Smooth muscle cell (in vitro differentiated cells): Measurements from ENCODE around the gene EMX2. TPM values are rescaled to one million over a fixed set of nuclear protein-coding genes. Genes with fewer than 3 reads are reported as not detected.

Experiments used
- DNase-seq: peaks from one replicate; lab custom pipeline; 2025; ENCODE audit not compliant: unreplicated experiment; lab: John Stamatoyannopoulos, UW
- H2AFZ ChIP-seq: fragments of 200-600 bp; sonication (generic); 2 replicates; pipeline ENCODE4 v1.6.0; 2016; ENCODE audit warnings: antibody characterized with exemption, low read depth, mild to moderate bottlenecking
- H3F3A ChIP-seq: fragments of 200-600 bp; sonication (generic); 2 replicates; pipeline ENCODE4 v1.6.0; 2017; ENCODE audit warnings: antibody characterized with exemption, low read depth
- H3K27ac ChIP-seq: fragments of 200-600 bp; sonication (generic); 2 replicates; pipeline ENCODE4 v1.5.1; 2016; ENCODE audit warnings: low read depth, mild to moderate bottlenecking
- H3K27me3 ChIP-seq: fragments of 200-600 bp; sonication (generic); 2 replicates; pipeline ENCODE4 v1.6.1; 2016; ENCODE audit warnings: low read depth, mild to moderate bottlenecking
- H3K36me3 ChIP-seq: fragments of 200-600 bp; sonication (generic); 2 replicates; pipeline ENCODE4 v1.5.1; 2016; ENCODE audit warnings: low read depth
- H3K4me1 ChIP-seq: fragments of 200-600 bp; sonication (generic); 2 replicates; pipeline ENCODE4 v1.5.1; 2016; ENCODE audit warnings: low read depth
- H3K4me2 ChIP-seq: fragments of 200-600 bp; sonication (generic); 2 replicates; pipeline ENCODE4 v1.6.0; 2016; ENCODE audit warnings: mild to moderate bottlenecking
- H3K4me3 ChIP-seq: fragments of 200-600 bp; sonication (generic); 2 replicates; pipeline ENCODE4 v1.5.1; 2016; ENCODE audit warnings: mild to moderate bottlenecking
- H3K79me2 ChIP-seq: fragments of 200-600 bp; sonication (generic); 2 replicates; pipeline ENCODE4 v1.6.0; 2016; ENCODE audit warnings: low read depth, mild to moderate bottlenecking
- H3K9ac ChIP-seq: fragments of 200-600 bp; sonication (generic); 2 replicates; pipeline ENCODE4 v1.6.0; 2016; ENCODE audit warnings: low read depth
- H3K9me3 ChIP-seq: fragments of 200-600 bp; sonication (generic); replicated peaks from 2 replicates; pipeline ENCODE4 v1.5.1; 2016; ENCODE audit warnings: low read depth
- H4K20me1 ChIP-seq: fragments of 200-600 bp; sonication (generic); 2 replicates; pipeline ENCODE4 v1.6.0; 2016; ENCODE audit warnings: low read depth
- WGBS: methylation state at CpG from one replicate; pipeline ENCODE4 v1.1.7; 2016; ENCODE audit warnings: low lambda C conversion rate; 5-methylcytosine and 5-hydroxymethylcytosine counted together
- polyA plus RNA-seq: library from polyadenylated mRNA; unstranded; fragments of >200 nt; fragmentation: Nextera tagmentation; extraction: Ambion mirVana; gene quantifications from 2 replicates; pipeline ENCODE4 v1.2.1, GENCODE V29; 2016
- total RNA-seq: library from RNA; depleted of rRNA; stranded (reverse); fragments of >200 nt; gene quantifications from 2 replicates; pipeline ENCODE4 v1.2.3, GENCODE V29; 2014
- TF ChIP-seq, protein P1 (sequence below): fragments of 200-600 bp; sonication (generic); IDR thresholded peaks from 2 replicates; pipeline ENCODE4 v1.5.1; 2017; ENCODE audit warnings: borderline replicate concordance, mild to moderate bottlenecking, antibody characterized with exemption; ENCODE audit not compliant: insufficient read depth, poor library complexity, severe bottlenecking

Gene EMX2
- total and polyA plus RNA-seq, 2 experiments from 2014 or later: 0.27 TPM; not detected in 1

DNA sequence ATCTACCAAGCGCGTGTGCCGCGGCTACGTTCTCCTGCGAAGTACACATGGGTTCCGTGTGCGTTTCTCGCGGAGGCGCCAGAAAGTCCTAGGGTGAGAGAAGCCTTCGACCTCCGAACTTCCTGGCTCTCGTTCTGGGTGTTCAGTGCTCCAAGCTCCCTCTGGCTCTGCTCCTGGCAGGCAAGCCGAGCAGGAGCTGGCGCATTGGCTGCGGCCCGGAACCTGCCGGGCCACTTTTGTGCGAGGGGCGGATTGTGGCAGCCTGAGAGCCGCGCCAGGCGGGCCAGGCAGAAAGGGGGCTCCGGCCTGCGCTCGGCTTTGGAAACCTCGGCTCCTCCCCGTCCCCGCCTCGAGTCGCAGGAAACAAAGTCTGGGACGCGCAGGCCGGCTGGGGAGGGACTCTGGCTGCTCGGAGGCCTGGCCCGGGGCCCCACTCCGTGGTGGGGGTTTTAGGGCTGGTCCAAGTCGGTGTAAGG is 9.6 kb downstream of the EMX2 start:
- H3K4me1 ChIP-seq: peaks cover 49% of the 10 kb centered on the region
- H3K27me3 ChIP-seq: peaks cover 100% of the 10 kb centered on the region
- H3F3A ChIP-seq: no peaks in the 10 kb centered on the region
- H3K4me3 ChIP-seq: no peak overlapping the region
- WGBS: 4% methylated on average over 38 of the region's 39 CpGs
- H3K9ac ChIP-seq: no peak overlapping the region
- H2AFZ ChIP-seq: no peak overlapping the region
- H3K79me2 ChIP-seq: no peaks in the 10 kb centered on the region
- H4K20me1 ChIP-seq: no peaks in the 10 kb centered on the region
- no peak overlapping the region for H3K4me2 ChIP-seq
- no peaks in the 10 kb centered on the region for H3K36me3 ChIP-seq
- H3K9me3 ChIP-seq: no peaks in the 10 kb centered on the region
- DNase-seq: no peak
- H3K27ac ChIP-seq: no peak overlapping the region
- TF ChIP-seq, protein P1, sequence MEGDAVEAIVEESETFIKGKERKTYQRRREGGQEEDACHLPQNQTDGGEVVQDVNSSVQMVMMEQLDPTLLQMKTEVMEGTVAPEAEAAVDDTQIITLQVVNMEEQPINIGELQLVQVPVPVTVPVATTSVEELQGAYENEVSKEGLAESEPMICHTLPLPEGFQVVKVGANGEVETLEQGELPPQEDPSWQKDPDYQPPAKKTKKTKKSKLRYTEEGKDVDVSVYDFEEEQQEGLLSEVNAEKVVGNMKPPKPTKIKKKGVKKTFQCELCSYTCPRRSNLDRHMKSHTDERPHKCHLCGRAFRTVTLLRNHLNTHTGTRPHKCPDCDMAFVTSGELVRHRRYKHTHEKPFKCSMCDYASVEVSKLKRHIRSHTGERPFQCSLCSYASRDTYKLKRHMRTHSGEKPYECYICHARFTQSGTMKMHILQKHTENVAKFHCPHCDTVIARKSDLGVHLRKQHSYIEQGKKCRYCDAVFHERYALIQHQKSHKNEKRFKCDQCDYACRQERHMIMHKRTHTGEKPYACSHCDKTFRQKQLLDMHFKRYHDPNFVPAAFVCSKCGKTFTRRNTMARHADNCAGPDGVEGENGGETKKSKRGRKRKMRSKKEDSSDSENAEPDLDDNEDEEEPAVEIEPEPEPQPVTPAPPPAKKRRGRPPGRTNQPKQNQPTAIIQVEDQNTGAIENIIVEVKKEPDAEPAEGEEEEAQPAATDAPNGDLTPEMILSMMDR: no peak

DNA sequence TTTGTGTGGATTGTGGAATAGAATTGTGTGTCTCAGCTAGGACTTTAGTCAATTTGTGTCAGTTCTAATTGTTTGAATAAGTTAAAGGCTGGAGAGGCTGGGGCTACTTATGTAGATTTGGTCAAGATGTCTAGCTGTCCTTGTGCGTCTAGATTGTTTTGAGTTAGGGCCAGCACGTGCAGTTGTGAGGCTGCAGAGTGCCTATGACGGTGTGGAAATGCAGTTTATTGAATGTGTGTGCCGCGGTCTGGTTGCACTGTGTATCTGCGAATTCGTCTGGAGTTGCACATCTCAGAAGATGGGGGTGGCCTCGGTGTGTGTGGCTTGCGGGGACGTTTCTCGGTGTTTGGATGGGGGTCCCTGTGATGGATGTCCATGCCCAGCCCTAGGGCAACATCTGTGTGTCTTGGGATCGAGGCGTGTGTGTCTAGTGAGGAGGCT is 10.2 kb downstream of the EMX2 start:
- Histone ChIP-seq H3K27me3 (peaks cover 97% of the 10 kb centered on the region), H3K79me2 (no peaks in the 10 kb centered on the region), H3K9me3 (no peaks in the 10 kb centered on the region), H3K27ac (no peak overlapping the region), H3K4me3 (no peak overlapping the region), H3F3A (no peaks in the 10 kb centered on the region), H2AFZ (no peak overlapping the region), H3K4me2 (no peak overlapping the region), H3K9ac (no peak overlapping the region), H3K36me3 (no peaks in the 10 kb centered on the region), H3K4me1 (peaks cover 44% of the 10 kb centered on the region), H4K20me1 (no peaks in the 10 kb centered on the region)
- WGBS: 19% methylated on average over 13 of the region's 13 CpGs
- TF ChIP-seq, protein P1: no peak
- DNase-seq: no peak

DNA sequence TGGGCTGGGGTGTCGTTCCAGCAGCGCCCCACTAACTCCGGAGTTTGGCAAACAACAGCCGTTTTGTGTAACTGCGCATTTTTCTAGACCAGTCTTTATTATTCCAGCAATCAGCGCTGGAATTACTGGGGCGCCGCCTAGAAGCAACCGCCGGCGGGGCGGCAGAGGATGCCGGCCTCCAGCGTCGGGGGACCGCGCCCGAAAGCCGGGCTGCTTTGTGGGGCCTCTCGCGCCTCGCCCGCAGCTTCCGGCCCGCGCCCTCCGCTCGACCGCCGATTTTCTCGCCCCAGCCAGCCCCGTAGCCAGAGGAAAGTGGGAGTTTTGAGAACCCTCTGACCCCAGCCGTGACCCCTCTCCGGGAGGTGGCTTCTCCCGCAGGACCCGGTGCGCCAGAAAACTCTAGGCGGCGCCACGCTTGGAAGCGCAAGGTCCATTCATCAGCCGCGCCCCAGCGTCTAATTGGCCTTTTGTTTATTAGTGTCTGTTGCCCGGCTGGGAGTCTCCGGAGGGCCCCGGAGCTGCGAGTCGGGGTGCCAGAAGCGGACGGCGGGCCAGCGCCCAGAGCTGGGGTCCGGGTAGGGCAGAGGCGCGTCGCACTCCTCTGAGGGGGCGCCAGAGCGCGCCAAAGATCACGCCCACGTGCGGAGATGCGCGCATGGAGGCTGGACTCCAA is 10.7 kb downstream of the EMX2 start:
- peaks cover 38% of the 10 kb centered on the region for H3K4me1 ChIP-seq
- TF ChIP-seq, protein P1: no peak
- H3F3A ChIP-seq: no peaks in the 10 kb centered on the region
- no peak overlapping the region for H3K27ac ChIP-seq
- H3K79me2 ChIP-seq: no peaks in the 10 kb centered on the region
- no peaks in the 10 kb centered on the region for H4K20me1 ChIP-seq
- H3K4me2 ChIP-seq: peak overlapping the region; percentile 31
- DNase-seq: no peak
- H3K27me3 ChIP-seq: peaks cover 97% of the 10 kb centered on the region
- H3K9me3 ChIP-seq: no peaks in the 10 kb centered on the region
- no peak overlapping the region for H3K4me3 ChIP-seq
- H3K36me3 ChIP-seq: no peaks in the 10 kb centered on the region
- H2AFZ ChIP-seq: no peak overlapping the region
- 6% methylated on average over 62 of the region's 65 CpGs for WGBS
- no peak overlapping the region for H3K9ac ChIP-seq

DNA sequence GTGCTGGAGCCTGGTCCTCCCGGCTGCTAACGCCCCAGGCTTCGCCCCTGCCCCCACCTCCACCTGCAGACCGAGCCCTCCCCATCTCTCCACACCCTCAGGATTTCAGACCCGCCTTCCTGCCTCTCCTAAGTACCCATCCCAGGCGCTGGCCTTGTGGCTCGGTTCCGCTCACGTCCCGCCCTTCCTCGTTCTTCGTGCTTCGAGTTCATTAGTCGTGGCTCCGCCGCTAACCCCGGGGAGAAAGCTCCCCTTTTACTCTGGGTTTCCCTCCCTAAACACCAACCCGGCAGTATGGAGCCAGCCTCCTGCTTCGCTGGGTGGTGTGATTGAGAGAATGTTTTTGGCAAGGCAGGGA is 11.2 kb downstream of the EMX2 start:
- no peaks in the 10 kb centered on the region for H3K79me2 ChIP-seq
- no peaks in the 10 kb centered on the region for H3K36me3 ChIP-seq
- 8% methylated on average over 10 of the region's 19 CpGs for WGBS
- H3K4me1 ChIP-seq: peaks cover 34% of the 10 kb centered on the region
- no peak overlapping the region for H3K27ac ChIP-seq
- H3K9me3 ChIP-seq: no peaks in the 10 kb centered on the region
- no peak overlapping the region for H3K4me3 ChIP-seq
- peak overlapping the region; percentile 31 for H3K4me2 ChIP-seq
- H3K27me3 ChIP-seq: peaks cover 93% of the 10 kb centered on the region
- no peak overlapping the region for H2AFZ ChIP-seq
- no peak overlapping the region for H3K9ac ChIP-seq
- H3F3A ChIP-seq: no peaks in the 10 kb centered on the region
- DNase-seq: no peak
- H4K20me1 ChIP-seq: no peaks in the 10 kb centered on the region
- TF ChIP-seq, protein P1: no peak
